HepG2 (cell line): ENCODE measurements around the gene MAPK8IP1. TPM values are rescaled to one million over a fixed set of nuclear protein-coding genes. Genes with fewer than 3 reads are reported as not detected.

Experiments
- CBX2 ChIP-seq, 2 experiments: fragments of 200-600 bp in 1 of 2; sonication (generic); formaldehyde crosslinking in 1 of 2; IDR thresholded peaks; 2 replicates each; pipeline versions ENCODE4 v1.7.0 to v1.8.1; 2018 to 2022; ENCODE audit warnings: low read depth in 2 of 2, low read length in 1 of 2, mild to moderate bottlenecking in 1 of 2, missing genetic modification reagents in 1 of 2
- CCDC6 ChIP-seq: sonication (generic); formaldehyde crosslinking; IDR thresholded peaks from 2 replicates; pipeline ENCODE4 v1.8.1; 2022; ENCODE audit warnings: mild to moderate bottlenecking, missing genetic modification reagents, moderate library complexity
- CENPX ChIP-seq: sonication (generic); formaldehyde crosslinking; IDR thresholded peaks from 2 replicates; pipeline ENCODE4 v1.9.0; 2021; ENCODE audit warnings: mild to moderate bottlenecking, missing genetic modification reagents, moderate library complexity
- DNMT3B ChIP-seq: conservative IDR thresholded peaks from 2 replicates; pipeline ENCODE4 v1.6.1; 2016; ENCODE audit warnings: missing biosample characterization, control low read depth
- ELF4 ChIP-seq: sonication (generic); formaldehyde crosslinking; IDR thresholded peaks from 2 replicates; pipeline ENCODE4 v1.5.0; 2020; ENCODE audit warnings: missing genetic modification reagents, mild to moderate bottlenecking, moderate library complexity, borderline replicate concordance
- FOXK2 ChIP-seq: fragments of 450-650 bp; IDR thresholded peaks from 2 replicates; pipeline ENCODE4 v1.6.1; 2016
- RXRA ChIP-seq: sonication (generic); formaldehyde crosslinking; IDR thresholded peaks from 2 replicates; pipeline ENCODE4 v1.5.1; 2020; ENCODE audit warnings: missing genetic modification reagents
- SMARCE1 ChIP-seq: fragments of 450-650 bp; IDR thresholded peaks from 2 replicates; pipeline ENCODE4 v1.6.1; 2017; ENCODE audit warnings: borderline replicate concordance
- SP1 ChIP-seq, 2 experiments: fragments of 450-650 bp in 1 of 2; sonication (generic) in 1 of 2; formaldehyde crosslinking in 1 of 2; IDR thresholded peaks; 2 replicates each; pipeline versions ENCODE4 v1.4.0 to v1.6.1; 2016 to 2020; ENCODE audit warnings: missing genetic modification reagents in 1 of 2
- TBX2 ChIP-seq: sonication (generic); formaldehyde crosslinking; IDR thresholded peaks from 2 replicates; pipeline ENCODE4 v1.5.0; 2020; ENCODE audit warnings: missing genetic modification reagents, mild to moderate bottlenecking, borderline replicate concordance
- ZBTB7B ChIP-seq: sonication (generic); formaldehyde crosslinking; IDR thresholded peaks from 2 replicates; pipeline ENCODE4 v1.4.0; 2020; ENCODE audit warnings: missing genetic modification reagents
- ZC3H13 ChIP-seq: sonication (generic); formaldehyde crosslinking; IDR thresholded peaks from 2 replicates; pipeline ENCODE4 v1.8.1; 2023; ENCODE audit warnings: mild to moderate bottlenecking, missing genetic modification reagents, moderate library complexity
- ZFP41 ChIP-seq: sonication (generic); formaldehyde crosslinking; IDR thresholded peaks from 2 replicates; pipeline ENCODE4 v1.4.0; 2020; ENCODE audit warnings: mild to moderate bottlenecking, missing genetic modification reagents, borderline replicate concordance
- ZNF207 ChIP-seq: fragments of 450-650 bp; IDR thresholded peaks from 2 replicates; pipeline ENCODE4 v1.6.1; 2016; ENCODE audit warnings: antibody characterized with exemption, borderline replicate concordance
- ZNF556 ChIP-seq: sonication (generic); formaldehyde crosslinking; IDR thresholded peaks from 2 replicates; pipeline ENCODE4 v1.4.0; 2020; ENCODE audit warnings: mild to moderate bottlenecking, missing genetic modification reagents, borderline replicate concordance
- ZNF747 ChIP-seq: sonication (generic); formaldehyde crosslinking; IDR thresholded peaks from 2 replicates; pipeline ENCODE4 v1.8.1; 2023; ENCODE audit warnings: missing genetic modification reagents, mild to moderate bottlenecking, borderline replicate concordance
- ZNF768 ChIP-seq: sonication (generic); formaldehyde crosslinking; IDR thresholded peaks from 2 replicates; pipeline ENCODE4 v1.4.0; 2020; ENCODE audit warnings: missing genetic modification reagents
- ZNF841 ChIP-seq: sonication (generic); formaldehyde crosslinking; IDR thresholded peaks from 2 replicates; pipeline ENCODE4 v1.8.1; 2023; ENCODE audit warnings: missing genetic modification reagents, borderline replicate concordance
- ZNF850 ChIP-seq: sonication (generic); formaldehyde crosslinking; conservative IDR thresholded peaks from 2 replicates; pipeline ENCODE4 v1.9.0; 2021; ENCODE audit warnings: mild to moderate bottlenecking, missing genetic modification reagents
- ZSCAN9 ChIP-seq: IDR thresholded peaks from 2 replicates; pipeline ENCODE4 v1.6.1; 2016; ENCODE audit warnings: borderline replicate concordance
- polyA plus RNA-seq, 8 experiments: library from polyadenylated mRNA; depleted of rRNA in 3 of 8; stranded (reverse) in 7 of 8; unstranded in 1 of 8; fragments of >200 nt; fragmentation: Illumina TruSeq in 4 of 8; extraction: Trizol in 4 of 8; gene quantifications; 2 replicates each; pipeline versions ENCODE4 v1.2.1 to v1.2.3, GENCODE V29; 2011 to 2016; ENCODE audit warnings: low read depth in 4 of 8, missing spikeins in 1 of 8, mixed read lengths in 1 of 8; ENCODE audit not compliant: insufficient read depth in 1 of 8
- total RNA-seq, 5 experiments: library from RNA; depleted of rRNA; stranded (reverse); fragments of >200 nt; fragmentation: Illumina TruSeq; extraction: Trizol; gene quantifications; 2 replicates each; pipeline ENCODE4 v1.2.3, GENCODE V29; 2016; ENCODE audit warnings: low read depth in 1 of 5
- TF ChIP-seq, protein P1 (sequence below): sonication (generic); formaldehyde crosslinking; conservative IDR thresholded peaks from 2 replicates; pipeline ENCODE4 v1.4.0; 2020; ENCODE audit warnings: missing genetic modification reagents
- TF ChIP-seq, protein P2 (sequence below): sonication (generic); formaldehyde crosslinking; conservative IDR thresholded peaks from 2 replicates; pipeline ENCODE4 v1.4.0; 2020; ENCODE audit warnings: missing genetic modification reagents
- TF ChIP-seq, protein P3 (sequence below), 2 experiments: sonication (generic) in 1 of 2; formaldehyde crosslinking in 1 of 2; IDR thresholded peaks; 2 replicates each; pipeline versions ENCODE4 v1.4.0 to v1.6.1; 2018 to 2020; ENCODE audit warnings: missing genetic modification reagents in 2 of 2, borderline replicate concordance in 1 of 2, low read depth in 1 of 2, mild to moderate bottlenecking in 1 of 2, missing biosample characterization in 1 of 2
- TF ChIP-seq, protein P4 (sequence below): sonication (generic); formaldehyde crosslinking; IDR thresholded peaks from 2 replicates; pipeline ENCODE4 v1.4.0; 2020; ENCODE audit warnings: missing genetic modification reagents

MAPK8IP1 gene
- total and polyA plus RNA-seq, 2 of the 13 experiments (the other 11 are each of a cell fraction or from before 2014, with no cell fraction given), result 2.2 to 4.2 TPM

DNA sequence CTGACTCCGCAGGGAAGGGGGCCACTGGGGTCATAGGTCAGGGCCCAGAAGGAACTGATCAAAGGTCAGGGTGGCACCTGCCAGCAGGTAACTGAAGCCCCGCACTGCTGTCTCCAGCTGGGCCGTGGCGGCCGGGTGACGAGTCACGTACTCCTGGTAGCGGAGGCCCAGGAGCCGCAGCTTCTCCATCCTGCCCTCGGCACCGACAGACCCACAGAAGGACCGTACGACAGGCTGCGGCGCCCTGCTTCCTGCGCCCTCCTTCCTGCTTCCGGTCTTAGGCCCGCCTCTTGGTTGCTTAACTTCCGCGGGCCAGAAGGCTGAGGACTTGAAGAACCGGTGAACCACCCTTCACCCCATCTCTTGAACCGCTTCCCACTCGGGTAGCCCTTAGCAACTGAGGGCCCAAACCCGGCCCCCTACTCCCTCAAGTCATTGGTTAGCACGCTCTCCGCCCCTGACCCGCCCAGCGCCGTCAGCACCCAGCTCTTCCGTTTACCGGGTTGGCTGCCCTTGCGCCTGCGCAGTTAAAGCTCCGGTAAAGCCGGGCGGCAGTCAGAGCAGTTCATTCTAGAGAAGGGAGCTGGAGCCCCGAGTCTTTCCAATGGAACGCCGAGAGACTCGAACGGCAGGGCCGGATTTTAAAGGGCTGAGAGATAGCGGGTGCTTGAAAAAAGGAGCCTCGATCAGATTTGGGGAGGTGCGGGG, 32.3 kb downstream of the MAPK8IP1 start, which contains the start of gene PEX16 (continued):
- TF ChIP-seq ZNF841 (CRISPR knock-in tag), result no peak
- TF ChIP-seq SP1 (IDR thresholded peaks at IDR 0.05), result no peak
- peak; percentile 69; the same call in 1 of the 2 replicates for TF ChIP-seq SP1 (CRISPR knock-in tag; IDR thresholded peaks at IDR 0.05)
- TF ChIP-seq CBX2 (IDR thresholded peaks at IDR 0.05; ENCODE audit: low read depth, low read length), result no peak
- no peak for TF ChIP-seq CBX2 (CRISPR knock-in tag; IDR thresholded peaks at IDR 0.05; ENCODE audit: low read depth)
- TF ChIP-seq ZFP41 (CRISPR knock-in tag), result no peak
- no peak for TF ChIP-seq ZNF207
- TF ChIP-seq, protein P1, sequence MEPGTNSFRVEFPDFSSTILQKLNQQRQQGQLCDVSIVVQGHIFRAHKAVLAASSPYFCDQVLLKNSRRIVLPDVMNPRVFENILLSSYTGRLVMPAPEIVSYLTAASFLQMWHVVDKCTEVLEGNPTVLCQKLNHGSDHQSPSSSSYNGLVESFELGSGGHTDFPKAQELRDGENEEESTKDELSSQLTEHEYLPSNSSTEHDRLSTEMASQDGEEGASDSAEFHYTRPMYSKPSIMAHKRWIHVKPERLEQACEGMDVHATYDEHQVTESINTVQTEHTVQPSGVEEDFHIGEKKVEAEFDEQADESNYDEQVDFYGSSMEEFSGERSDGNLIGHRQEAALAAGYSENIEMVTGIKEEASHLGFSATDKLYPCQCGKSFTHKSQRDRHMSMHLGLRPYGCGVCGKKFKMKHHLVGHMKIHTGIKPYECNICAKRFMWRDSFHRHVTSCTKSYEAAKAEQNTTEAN (CRISPR knock-in tag), result 0 out of 2 replicates have a peak, but pooled peaks have one; percentile 45
- peak; percentile 23; the same call in 1 of the 2 replicates for TF ChIP-seq RXRA (CRISPR knock-in tag)
- peak; percentile 95; the same call in 1 of the 2 replicates for TF ChIP-seq ELF4
- no peak; the same call in none of the 2 replicates for TF ChIP-seq ZNF556
- TF ChIP-seq ZNF850 (CRISPR knock-in tag), result no peak
- no peak; the same call in 1 of the 2 replicates for TF ChIP-seq ZBTB7B (CRISPR knock-in tag)
- TF ChIP-seq ZNF768, result no peak
- TF ChIP-seq DNMT3B (CRISPR knock-in tag), result no peak
- TF ChIP-seq, protein P2, sequence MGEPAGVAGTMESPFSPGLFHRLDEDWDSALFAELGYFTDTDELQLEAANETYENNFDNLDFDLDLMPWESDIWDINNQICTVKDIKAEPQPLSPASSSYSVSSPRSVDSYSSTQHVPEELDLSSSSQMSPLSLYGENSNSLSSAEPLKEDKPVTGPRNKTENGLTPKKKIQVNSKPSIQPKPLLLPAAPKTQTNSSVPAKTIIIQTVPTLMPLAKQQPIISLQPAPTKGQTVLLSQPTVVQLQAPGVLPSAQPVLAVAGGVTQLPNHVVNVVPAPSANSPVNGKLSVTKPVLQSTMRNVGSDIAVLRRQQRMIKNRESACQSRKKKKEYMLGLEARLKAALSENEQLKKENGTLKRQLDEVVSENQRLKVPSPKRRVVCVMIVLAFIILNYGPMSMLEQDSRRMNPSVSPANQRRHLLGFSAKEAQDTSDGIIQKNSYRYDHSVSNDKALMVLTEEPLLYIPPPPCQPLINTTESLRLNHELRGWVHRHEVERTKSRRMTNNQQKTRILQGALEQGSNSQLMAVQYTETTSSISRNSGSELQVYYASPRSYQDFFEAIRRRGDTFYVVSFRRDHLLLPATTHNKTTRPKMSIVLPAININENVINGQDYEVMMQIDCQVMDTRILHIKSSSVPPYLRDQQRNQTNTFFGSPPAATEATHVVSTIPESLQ, result no peak
- no peak for TF ChIP-seq SMARCE1
- TF ChIP-seq ZC3H13 (CRISPR knock-in tag), result no peak
- TF ChIP-seq, protein P3, sequence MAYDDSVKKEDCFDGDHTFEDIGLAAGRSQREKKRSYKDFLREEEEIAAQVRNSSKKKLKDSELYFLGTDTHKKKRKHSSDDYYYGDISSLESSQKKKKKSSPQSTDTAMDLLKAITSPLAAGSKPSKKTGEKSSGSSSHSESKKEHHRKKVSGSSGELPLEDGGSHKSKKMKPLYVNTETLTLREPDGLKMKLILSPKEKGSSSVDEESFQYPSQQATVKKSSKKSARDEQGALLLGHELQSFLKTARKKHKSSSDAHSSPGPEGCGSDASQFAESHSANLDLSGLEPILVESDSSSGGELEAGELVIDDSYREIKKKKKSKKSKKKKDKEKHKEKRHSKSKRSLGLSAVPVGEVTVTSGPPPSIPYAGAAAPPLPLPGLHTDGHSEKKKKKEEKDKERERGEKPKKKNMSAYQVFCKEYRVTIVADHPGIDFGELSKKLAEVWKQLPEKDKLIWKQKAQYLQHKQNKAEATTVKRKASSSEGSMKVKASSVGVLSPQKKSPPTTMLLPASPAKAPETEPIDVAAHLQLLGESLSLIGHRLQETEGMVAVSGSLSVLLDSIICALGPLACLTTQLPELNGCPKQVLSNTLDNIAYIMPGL (CRISPR knock-in tag; IDR thresholded peaks at IDR 0.05; ENCODE audit: borderline replicate concordance in 1 of 2, low read depth in 1 of 2), result peak in 1 of 2 experiments; percentile 49; a peak in 1 of 4 replicates
- peak; percentile 78; the same call in 1 of the 2 replicates for TF ChIP-seq ZNF747 (CRISPR knock-in tag)
- TF ChIP-seq TBX2, result peak; percentile 60
- TF ChIP-seq FOXK2, result no peak
- TF ChIP-seq, protein P4, sequence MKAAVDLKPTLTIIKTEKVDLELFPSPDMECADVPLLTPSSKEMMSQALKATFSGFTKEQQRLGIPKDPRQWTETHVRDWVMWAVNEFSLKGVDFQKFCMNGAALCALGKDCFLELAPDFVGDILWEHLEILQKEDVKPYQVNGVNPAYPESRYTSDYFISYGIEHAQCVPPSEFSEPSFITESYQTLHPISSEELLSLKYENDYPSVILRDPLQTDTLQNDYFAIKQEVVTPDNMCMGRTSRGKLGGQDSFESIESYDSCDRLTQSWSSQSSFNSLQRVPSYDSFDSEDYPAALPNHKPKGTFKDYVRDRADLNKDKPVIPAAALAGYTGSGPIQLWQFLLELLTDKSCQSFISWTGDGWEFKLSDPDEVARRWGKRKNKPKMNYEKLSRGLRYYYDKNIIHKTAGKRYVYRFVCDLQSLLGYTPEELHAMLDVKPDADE (CRISPR knock-in tag), result no peak
- no peak for TF ChIP-seq CENPX (CRISPR knock-in tag)
- no peak for TF ChIP-seq CCDC6 (CRISPR knock-in tag)
- no peak; the same call in 1 of the 2 replicates for TF ChIP-seq ZSCAN9 (CRISPR knock-in tag)
